LNCAP (cell line): ENCODE results near the gene PFN4.
A peak's percentile ranks its signal among the peaks of the same experiment; 100 is the strongest.

Experiments
- CTCF ChIP-seq: fragments of 450-650 bp; IDR thresholded peaks from 2 replicates; pipeline ENCODE4 v1.5.1; 2017; ENCODE audit warnings: mild to moderate bottlenecking

The PFN4 gene

GRCh38 chr2:24123195-24123921 lies at the start of gene PFN4, which contains the start of gene FAM228B:
Gene PFN4, minus strand, starts transcription at chr2:24123334. Its CDS starts 799 bp downstream, at chr2:24122535.
Gene FAM228B, plus strand, starts transcription at chr2:24123469. Its CDS starts 893 bp downstream, at chr2:24124362.
- TF ChIP-seq CTCF, result no peak

GRCh38 chr2:24169023-24169422 lies 45.9 kb upstream of the PFN4 start:
- TF ChIP-seq CTCF, result no peak

GRCh38 chr2:24164416-24164973 lies 41.4 kb upstream of the PFN4 start:
- TF ChIP-seq CTCF, result peak; percentile 47; the same call in 1 of the 2 replicates

GRCh38 chr2:24163601-24164000 lies 40.5 kb upstream of the PFN4 start:
- no peak for TF ChIP-seq CTCF

GRCh38 chr2:24163186-24163585 lies 40.1 kb upstream of the PFN4 start:
- TF ChIP-seq CTCF, result no peak

- TF ChIP-seq CTCF, result no peak
Observed at GRCh38 chr2:24162494-24162893, 39.4 kb upstream of the PFN4 start.

- TF ChIP-seq CTCF, result no peak
Observed at GRCh38 chr2:24160761-24161160, 37.6 kb upstream of the PFN4 start.
